VCaP (cell line): Measurements from ENCODE around the gene HDAC4.

ENCODE experiments used
- H3K27ac ChIP-seq: fragments of 450-650 bp; 2 replicates; pipeline ENCODE4 v1.5.1; 2017
- CTCF ChIP-seq: fragments of 450-650 bp; conservative IDR thresholded peaks from 2 replicates; pipeline ENCODE4 v1.5.1; 2017; ENCODE audit warnings: mild to moderate bottlenecking, moderate library complexity

Gene HDAC4

GRCh38 chr2:239200646-239201530 is 199.9 kb downstream of the HDAC4 start:
- H3K27ac ChIP-seq: no peak overlapping the region
- TF ChIP-seq CTCF: no peak

- TF ChIP-seq CTCF: no peak
- no peak overlapping the region for H3K27ac ChIP-seq
Measured at GRCh38 chr2:239199041-239199768, 201.6 kb downstream of the HDAC4 start.

DNA sequence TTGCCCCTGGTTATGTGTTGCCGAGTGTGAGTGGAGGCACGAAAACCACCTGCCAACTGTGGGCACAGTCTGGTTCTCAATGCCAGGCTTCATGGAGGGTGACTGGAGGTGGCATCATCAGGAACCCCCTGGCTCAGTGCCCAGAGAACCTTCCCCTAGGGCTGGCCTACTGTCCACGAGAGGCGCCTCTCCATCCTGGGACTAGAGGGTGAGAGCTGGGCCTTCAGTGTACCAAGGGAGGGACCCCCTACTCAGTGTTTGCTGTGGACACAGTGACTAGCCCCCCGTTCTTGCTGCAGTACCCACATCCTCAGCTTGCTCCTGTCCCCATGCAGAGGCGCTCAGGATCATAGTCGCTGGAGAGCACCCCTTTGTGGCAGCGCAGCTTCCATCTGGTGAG is 202.6 kb downstream of the HDAC4 start:
- no peak for TF ChIP-seq CTCF
- no peak overlapping the region for H3K27ac ChIP-seq

- H3K27ac ChIP-seq: no peak overlapping the region
- no peak for TF ChIP-seq CTCF
Measured at GRCh38 chr2:239197146-239197545, 203.7 kb downstream of the HDAC4 start.

- H3K27ac ChIP-seq: no peak overlapping the region
- TF ChIP-seq CTCF: no peak
Measured at GRCh38 chr2:239196474-239197021, 204.3 kb downstream of the HDAC4 start.

DNA sequence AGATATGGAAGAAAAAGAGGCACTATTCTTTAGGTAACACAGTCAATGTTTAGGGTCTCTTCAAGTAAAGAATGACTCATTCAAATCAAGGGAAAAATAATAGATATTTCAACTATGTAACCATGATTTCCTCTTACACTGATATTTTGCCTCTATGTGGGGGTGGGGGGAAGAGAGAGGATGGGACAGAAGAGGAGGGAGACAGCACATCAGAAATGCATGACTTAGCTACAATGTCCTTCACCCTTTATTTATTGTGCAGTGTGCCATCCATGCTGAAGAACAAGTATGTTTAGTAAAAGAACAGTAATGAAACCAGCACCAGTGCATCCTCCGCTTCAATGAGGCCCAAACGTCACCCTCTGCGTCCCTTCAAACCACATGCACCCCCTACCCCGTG is 204.8 kb downstream of the HDAC4 start:
- no peak for TF ChIP-seq CTCF
- no peak overlapping the region for H3K27ac ChIP-seq

- no peak for TF ChIP-seq CTCF
- no peak overlapping the region for H3K27ac ChIP-seq
Measured at GRCh38 chr2:239195318-239195871, 205.4 kb downstream of the HDAC4 start.
